Measurements from ENCODE around the gene SLC2A13. TPM values are rescaled to one million over a fixed set of nuclear protein-coding genes. Genes with fewer than 3 reads are reported as not detected.
"Not testable (repeated sequence)": the region's sequence is repeated elsewhere in the genome, so short reads cannot be mapped to it uniquely, and the experiment has no call there.

Gene SLC2A13
- total RNA-seq, 1 experiment from 2014 or later = 15.3 TPM

DNA sequence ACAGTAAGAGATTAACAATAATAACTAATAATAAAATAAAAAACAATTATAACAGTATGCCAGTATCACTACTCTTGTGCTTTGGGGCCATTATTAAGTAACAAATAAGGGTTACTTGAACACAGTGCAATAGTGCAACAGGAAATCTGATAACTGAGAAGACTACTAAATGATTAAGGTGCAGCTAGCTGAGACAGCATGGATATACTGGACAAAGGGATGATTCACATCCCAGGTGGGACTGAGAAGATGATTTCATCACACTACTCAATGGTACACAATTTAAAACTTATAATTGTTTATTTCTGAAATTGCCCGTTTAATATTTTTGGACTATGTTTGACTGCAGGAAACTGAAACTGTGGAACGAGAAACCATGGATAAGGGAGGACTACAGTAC lies 317.6 kb downstream of the SLC2A13 start:
- POLR2A ChIA-PET = no interaction called here
- Mint-ChIP-seq H3K9me3 (peaks cover 10% of the 10 kb centered on the region; the same call in 1 of the 2 replicates), H3K4me1 (no peaks in the 10 kb centered on the region), H3K36me3 (peaks cover 6% of the 10 kb centered on the region), H3K4me3 (no peak overlapping the region), H3K27me3 (ENCODE audit: low read depth) (no peaks in the 10 kb centered on the region), H3K27ac (no peak overlapping the region)
- CTCF ChIA-PET = no interaction called here
- ATAC-seq (no peak), DNase-seq (ENCODE audit: low spot score) (no peak)
- TF ChIP-seq, protein P1, sequence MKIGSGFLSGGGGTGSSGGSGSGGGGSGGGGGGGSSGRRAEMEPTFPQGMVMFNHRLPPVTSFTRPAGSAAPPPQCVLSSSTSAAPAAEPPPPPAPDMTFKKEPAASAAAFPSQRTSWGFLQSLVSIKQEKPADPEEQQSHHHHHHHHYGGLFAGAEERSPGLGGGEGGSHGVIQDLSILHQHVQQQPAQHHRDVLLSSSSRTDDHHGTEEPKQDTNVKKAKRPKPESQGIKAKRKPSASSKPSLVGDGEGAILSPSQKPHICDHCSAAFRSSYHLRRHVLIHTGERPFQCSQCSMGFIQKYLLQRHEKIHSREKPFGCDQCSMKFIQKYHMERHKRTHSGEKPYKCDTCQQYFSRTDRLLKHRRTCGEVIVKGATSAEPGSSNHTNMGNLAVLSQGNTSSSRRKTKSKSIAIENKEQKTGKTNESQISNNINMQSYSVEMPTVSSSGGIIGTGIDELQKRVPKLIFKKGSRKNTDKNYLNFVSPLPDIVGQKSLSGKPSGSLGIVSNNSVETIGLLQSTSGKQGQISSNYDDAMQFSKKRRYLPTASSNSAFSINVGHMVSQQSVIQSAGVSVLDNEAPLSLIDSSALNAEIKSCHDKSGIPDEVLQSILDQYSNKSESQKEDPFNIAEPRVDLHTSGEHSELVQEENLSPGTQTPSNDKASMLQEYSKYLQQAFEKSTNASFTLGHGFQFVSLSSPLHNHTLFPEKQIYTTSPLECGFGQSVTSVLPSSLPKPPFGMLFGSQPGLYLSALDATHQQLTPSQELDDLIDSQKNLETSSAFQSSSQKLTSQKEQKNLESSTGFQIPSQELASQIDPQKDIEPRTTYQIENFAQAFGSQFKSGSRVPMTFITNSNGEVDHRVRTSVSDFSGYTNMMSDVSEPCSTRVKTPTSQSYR (CRISPR knock-in tag; IDR thresholded peaks at IDR 0.05) = no peak
- TF ChIP-seq ZNF263 (CRISPR knock-in tag; IDR thresholded peaks at IDR 0.05; ENCODE audit: low read depth) (no peak), SMAD4 (CRISPR knock-in tag; IDR thresholded peaks at IDR 0.05) (no peak), ZNF671 (CRISPR knock-in tag; IDR thresholded peaks at IDR 0.05) (no peak), GABPB1 (CRISPR knock-in tag; IDR thresholded peaks at IDR 0.05) (no peak), ZNF423 (CRISPR knock-in tag; IDR thresholded peaks at IDR 0.05) (no peak), TP53 (CRISPR knock-in tag; IDR thresholded peaks at IDR 0.05) (no peak), ZNF138 (CRISPR knock-in tag; conservative IDR thresholded peaks at IDR 0.05) (no peak)
- TF ChIP-seq, protein P2, sequence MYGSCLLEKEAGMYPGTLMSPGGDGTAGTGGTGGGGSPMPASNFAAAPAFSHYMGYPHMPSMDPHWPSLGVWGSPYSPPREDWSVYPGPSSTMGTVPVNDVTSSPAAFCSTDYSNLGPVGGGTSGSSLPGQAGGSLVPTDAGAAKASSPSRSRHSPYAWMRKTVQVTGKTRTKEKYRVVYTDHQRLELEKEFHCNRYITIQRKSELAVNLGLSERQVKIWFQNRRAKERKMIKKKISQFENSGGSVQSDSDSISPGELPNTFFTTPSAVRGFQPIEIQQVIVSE (CRISPR knock-in tag; IDR thresholded peaks at IDR 0.05; ENCODE audit: borderline replicate concordance) = no peak
- TF ChIP-seq, protein P3, sequence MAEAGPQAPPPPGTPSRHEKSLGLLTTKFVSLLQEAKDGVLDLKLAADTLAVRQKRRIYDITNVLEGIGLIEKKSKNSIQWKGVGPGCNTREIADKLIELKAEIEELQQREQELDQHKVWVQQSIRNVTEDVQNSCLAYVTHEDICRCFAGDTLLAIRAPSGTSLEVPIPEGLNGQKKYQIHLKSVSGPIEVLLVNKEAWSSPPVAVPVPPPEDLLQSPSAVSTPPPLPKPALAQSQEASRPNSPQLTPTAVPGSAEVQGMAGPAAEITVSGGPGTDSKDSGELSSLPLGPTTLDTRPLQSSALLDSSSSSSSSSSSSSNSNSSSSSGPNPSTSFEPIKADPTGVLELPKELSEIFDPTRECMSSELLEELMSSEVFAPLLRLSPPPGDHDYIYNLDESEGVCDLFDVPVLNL (CRISPR knock-in tag; IDR thresholded peaks at IDR 0.05; ENCODE audit: borderline replicate concordance, low read depth) = no peak
- TF ChIP-seq, protein P4, sequence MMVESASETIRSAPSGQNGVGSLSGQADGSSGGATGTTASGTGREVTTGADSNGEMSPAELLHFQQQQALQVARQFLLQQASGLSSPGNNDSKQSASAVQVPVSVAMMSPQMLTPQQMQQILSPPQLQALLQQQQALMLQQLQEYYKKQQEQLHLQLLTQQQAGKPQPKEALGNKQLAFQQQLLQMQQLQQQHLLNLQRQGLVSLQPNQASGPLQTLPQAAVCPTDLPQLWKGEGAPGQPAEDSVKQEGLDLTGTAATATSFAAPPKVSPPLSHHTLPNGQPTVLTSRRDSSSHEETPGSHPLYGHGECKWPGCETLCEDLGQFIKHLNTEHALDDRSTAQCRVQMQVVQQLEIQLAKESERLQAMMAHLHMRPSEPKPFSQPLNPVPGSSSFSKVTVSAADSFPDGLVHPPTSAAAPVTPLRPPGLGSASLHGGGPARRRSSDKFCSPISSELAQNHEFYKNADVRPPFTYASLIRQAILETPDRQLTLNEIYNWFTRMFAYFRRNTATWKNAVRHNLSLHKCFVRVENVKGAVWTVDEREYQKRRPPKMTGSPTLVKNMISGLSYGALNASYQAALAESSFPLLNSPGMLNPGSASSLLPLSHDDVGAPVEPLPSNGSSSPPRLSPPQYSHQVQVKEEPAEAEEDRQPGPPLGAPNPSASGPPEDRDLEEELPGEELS (CRISPR knock-in tag; IDR thresholded peaks at IDR 0.05) = no peak
- TF ChIP-seq, protein P5, sequence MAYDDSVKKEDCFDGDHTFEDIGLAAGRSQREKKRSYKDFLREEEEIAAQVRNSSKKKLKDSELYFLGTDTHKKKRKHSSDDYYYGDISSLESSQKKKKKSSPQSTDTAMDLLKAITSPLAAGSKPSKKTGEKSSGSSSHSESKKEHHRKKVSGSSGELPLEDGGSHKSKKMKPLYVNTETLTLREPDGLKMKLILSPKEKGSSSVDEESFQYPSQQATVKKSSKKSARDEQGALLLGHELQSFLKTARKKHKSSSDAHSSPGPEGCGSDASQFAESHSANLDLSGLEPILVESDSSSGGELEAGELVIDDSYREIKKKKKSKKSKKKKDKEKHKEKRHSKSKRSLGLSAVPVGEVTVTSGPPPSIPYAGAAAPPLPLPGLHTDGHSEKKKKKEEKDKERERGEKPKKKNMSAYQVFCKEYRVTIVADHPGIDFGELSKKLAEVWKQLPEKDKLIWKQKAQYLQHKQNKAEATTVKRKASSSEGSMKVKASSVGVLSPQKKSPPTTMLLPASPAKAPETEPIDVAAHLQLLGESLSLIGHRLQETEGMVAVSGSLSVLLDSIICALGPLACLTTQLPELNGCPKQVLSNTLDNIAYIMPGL (CRISPR knock-in tag; IDR thresholded peaks at IDR 0.05) = no peak
- TF ChIP-seq, protein P6, sequence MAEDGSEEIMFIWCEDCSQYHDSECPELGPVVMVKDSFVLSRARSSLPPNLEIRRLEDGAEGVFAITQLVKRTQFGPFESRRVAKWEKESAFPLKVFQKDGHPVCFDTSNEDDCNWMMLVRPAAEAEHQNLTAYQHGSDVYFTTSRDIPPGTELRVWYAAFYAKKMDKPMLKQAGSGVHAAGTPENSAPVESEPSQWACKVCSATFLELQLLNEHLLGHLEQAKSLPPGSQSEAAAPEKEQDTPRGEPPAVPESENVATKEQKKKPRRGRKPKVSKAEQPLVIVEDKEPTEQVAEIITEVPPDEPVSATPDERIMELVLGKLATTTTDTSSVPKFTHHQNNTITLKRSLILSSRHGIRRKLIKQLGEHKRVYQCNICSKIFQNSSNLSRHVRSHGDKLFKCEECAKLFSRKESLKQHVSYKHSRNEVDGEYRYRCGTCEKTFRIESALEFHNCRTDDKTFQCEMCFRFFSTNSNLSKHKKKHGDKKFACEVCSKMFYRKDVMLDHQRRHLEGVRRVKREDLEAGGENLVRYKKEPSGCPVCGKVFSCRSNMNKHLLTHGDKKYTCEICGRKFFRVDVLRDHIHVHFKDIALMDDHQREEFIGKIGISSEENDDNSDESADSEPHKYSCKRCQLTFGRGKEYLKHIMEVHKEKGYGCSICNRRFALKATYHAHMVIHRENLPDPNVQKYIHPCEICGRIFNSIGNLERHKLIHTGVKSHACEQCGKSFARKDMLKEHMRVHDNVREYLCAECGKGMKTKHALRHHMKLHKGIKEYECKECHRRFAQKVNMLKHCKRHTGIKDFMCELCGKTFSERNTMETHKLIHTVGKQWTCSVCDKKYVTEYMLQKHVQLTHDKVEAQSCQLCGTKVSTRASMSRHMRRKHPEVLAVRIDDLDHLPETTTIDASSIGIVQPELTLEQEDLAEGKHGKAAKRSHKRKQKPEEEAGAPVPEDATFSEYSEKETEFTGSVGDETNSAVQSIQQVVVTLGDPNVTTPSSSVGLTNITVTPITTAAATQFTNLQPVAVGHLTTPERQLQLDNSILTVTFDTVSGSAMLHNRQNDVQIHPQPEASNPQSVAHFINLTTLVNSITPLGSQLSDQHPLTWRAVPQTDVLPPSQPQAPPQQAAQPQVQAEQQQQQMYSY (CRISPR knock-in tag; IDR thresholded peaks at IDR 0.05) = no peak
- TF ChIP-seq, protein P7, sequence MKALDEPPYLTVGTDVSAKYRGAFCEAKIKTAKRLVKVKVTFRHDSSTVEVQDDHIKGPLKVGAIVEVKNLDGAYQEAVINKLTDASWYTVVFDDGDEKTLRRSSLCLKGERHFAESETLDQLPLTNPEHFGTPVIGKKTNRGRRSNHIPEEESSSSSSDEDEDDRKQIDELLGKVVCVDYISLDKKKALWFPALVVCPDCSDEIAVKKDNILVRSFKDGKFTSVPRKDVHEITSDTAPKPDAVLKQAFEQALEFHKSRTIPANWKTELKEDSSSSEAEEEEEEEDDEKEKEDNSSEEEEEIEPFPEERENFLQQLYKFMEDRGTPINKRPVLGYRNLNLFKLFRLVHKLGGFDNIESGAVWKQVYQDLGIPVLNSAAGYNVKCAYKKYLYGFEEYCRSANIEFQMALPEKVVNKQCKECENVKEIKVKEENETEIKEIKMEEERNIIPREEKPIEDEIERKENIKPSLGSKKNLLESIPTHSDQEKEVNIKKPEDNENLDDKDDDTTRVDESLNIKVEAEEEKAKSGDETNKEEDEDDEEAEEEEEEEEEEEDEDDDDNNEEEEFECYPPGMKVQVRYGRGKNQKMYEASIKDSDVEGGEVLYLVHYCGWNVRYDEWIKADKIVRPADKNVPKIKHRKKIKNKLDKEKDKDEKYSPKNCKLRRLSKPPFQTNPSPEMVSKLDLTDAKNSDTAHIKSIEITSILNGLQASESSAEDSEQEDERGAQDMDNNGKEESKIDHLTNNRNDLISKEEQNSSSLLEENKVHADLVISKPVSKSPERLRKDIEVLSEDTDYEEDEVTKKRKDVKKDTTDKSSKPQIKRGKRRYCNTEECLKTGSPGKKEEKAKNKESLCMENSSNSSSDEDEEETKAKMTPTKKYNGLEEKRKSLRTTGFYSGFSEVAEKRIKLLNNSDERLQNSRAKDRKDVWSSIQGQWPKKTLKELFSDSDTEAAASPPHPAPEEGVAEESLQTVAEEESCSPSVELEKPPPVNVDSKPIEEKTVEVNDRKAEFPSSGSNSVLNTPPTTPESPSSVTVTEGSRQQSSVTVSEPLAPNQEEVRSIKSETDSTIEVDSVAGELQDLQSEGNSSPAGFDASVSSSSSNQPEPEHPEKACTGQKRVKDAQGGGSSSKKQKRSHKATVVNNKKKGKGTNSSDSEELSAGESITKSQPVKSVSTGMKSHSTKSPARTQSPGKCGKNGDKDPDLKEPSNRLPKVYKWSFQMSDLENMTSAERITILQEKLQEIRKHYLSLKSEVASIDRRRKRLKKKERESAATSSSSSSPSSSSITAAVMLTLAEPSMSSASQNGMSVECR (CRISPR knock-in tag; IDR thresholded peaks at IDR 0.05; ENCODE audit: borderline replicate concordance) = no peak

DNA sequence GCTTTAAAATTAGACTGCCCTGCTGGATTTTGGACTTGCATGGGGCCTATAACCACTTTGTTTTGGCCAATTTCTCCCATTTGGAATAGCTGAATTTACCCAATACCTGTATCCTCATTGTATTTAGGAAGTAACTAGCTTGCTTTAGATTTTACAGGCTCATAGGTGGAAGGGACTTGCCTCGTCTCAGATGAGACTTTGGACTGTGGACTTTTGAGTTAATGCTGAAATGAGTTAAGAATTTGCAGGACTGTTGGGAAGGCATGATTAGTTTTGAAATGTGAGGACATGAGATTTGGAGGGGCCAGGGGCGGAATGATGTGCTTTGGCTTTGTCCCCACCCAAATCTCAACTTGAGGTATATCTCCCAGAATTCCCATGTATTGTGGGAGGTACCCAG lies 320.1 kb downstream of the SLC2A13 start:
- not testable (repeated sequence) for ATAC-seq

More for the DNA sequence above, 320.1 kb downstream of the SLC2A13 start:
- DNase-seq (ENCODE audit: low spot score); H3K27ac Mint-ChIP-seq; H3K4me3 Mint-ChIP-seq; H3K36me3 Mint-ChIP-seq; CTCF ChIA-PET; H3K4me1 Mint-ChIP-seq; H3K27me3 Mint-ChIP-seq (ENCODE audit: low read depth); POLR2A ChIA-PET: not testable (repeated sequence)
- peaks cover 15% of the 10 kb centered on the region for H3K9me3 Mint-ChIP-seq
